ENCODE results near the gene IER2.
"Not testable (repeated sequence)": the region's sequence is repeated elsewhere in the genome, so short reads cannot be mapped to it uniquely, and the experiment has no call there.

The IER2 gene

GRCh38 chr19:13163609-13164342 is 13.6 kb downstream of the IER2 start:
- Histone ChIP-seq H3K4me3 (ENCODE audit: low read length) (peak overlapping the region; percentile 78), H3K27me3 (ENCODE audit: low read depth, low read length) (peaks cover 11% of the 10 kb centered on the region; the same call in 1 of the 2 replicates), H4K20me1 (ENCODE audit: insufficient read depth, low read length) (no peaks in the 10 kb centered on the region), H3K9ac (ENCODE audit: low read length) (peak overlapping the region; percentile 38), H3K4me2 (ENCODE audit: low read length) (peak overlapping the region; percentile 92), H2AFZ (ENCODE audit: low read depth, low read length) (peak overlapping the region; percentile 73; the same call in 1 of the 2 replicates), H3K79me2 (ENCODE audit: low read length) (no peaks in the 10 kb centered on the region), H3K4me1 (ENCODE audit: low read length) (peaks cover 48% of the 10 kb centered on the region), H3K9me3 (ENCODE audit: insufficient read depth, low read length) (no peaks in the 10 kb centered on the region), H3K27ac (ENCODE audit: low read length) (no peak overlapping the region), H3K36me3 (replicated peaks; ENCODE audit: low read depth, low read length) (no peaks in the 10 kb centered on the region)
- TF ChIP-seq CTCF (IDR thresholded peaks at IDR 0.05; ENCODE audit: low read depth, low read length), result no peak
- no peak for TF ChIP-seq EZH2phosphoT487 (IDR thresholded peaks at IDR 0.05; ENCODE audit: low read depth)

GRCh38 chr19:13164343-13165161 is 14.3 kb downstream of the IER2 start:
- peaks cover 48% of the 10 kb centered on the region for H3K4me1 ChIP-seq (ENCODE audit: low read length)

GRCh38 chr19:13165162-13165997 is 15.2 kb downstream of the IER2 start:
- Histone ChIP-seq H3K27ac (ENCODE audit: low read length) (no peak overlapping the region), H3K36me3 (replicated peaks; ENCODE audit: low read depth, low read length) (no peaks in the 10 kb centered on the region), H4K20me1 (ENCODE audit: insufficient read depth, low read length) (no peaks in the 10 kb centered on the region), H3K9ac (ENCODE audit: low read length) (no peak overlapping the region), H3K4me1 (ENCODE audit: low read length) (peaks cover 48% of the 10 kb centered on the region), H2AFZ (ENCODE audit: low read depth, low read length) (no peak overlapping the region), H3K9me3 (ENCODE audit: insufficient read depth, low read length) (no peaks in the 10 kb centered on the region), H3K4me3 (ENCODE audit: low read length) (no peak overlapping the region), H3K4me2 (ENCODE audit: low read length) (no peak overlapping the region), H3K79me2 (ENCODE audit: low read length) (no peaks in the 10 kb centered on the region), H3K27me3 (ENCODE audit: low read depth, low read length) (peaks cover 11% of the 10 kb centered on the region; the same call in 1 of the 2 replicates)
- TF ChIP-seq EZH2phosphoT487 (IDR thresholded peaks at IDR 0.05; ENCODE audit: low read depth) (no peak), CTCF (IDR thresholded peaks at IDR 0.05; ENCODE audit: low read depth, low read length) (no peak)

More at GRCh38 chr19:13164343-13165161, 14.3 kb downstream of the IER2 start:
- Histone ChIP-seq H3K4me3 (ENCODE audit: low read length) (peak overlapping the region; percentile 78), H3K27me3 (ENCODE audit: low read depth, low read length) (peaks cover 11% of the 10 kb centered on the region; the same call in 1 of the 2 replicates), H3K9ac (ENCODE audit: low read length) (peak overlapping the region; percentile 38; the same call in 1 of the 2 replicates), H2AFZ (ENCODE audit: low read depth, low read length) (peak overlapping the region; percentile 73; the same call in 1 of the 2 replicates), H3K27ac (ENCODE audit: low read length) (no peak overlapping the region), H3K36me3 (replicated peaks; ENCODE audit: low read depth, low read length) (no peaks in the 10 kb centered on the region), H4K20me1 (ENCODE audit: insufficient read depth, low read length) (no peaks in the 10 kb centered on the region), H3K4me2 (ENCODE audit: low read length) (peak overlapping the region; percentile 92), H3K9me3 (ENCODE audit: insufficient read depth, low read length) (no peaks in the 10 kb centered on the region), H3K79me2 (ENCODE audit: low read length) (no peaks in the 10 kb centered on the region)
- TF ChIP-seq CTCF (IDR thresholded peaks at IDR 0.05; ENCODE audit: low read depth, low read length), result no peak
- no peak for TF ChIP-seq EZH2phosphoT487 (IDR thresholded peaks at IDR 0.05; ENCODE audit: low read depth)

- H3K79me2 ChIP-seq (ENCODE audit: low read length); H3K4me2 ChIP-seq (ENCODE audit: low read length); H3K9ac ChIP-seq (ENCODE audit: low read length); H3K27ac ChIP-seq (ENCODE audit: low read length); H3K36me3 ChIP-seq (replicated peaks; ENCODE audit: low read depth, low read length); H3K4me3 ChIP-seq (ENCODE audit: low read length); H2AFZ ChIP-seq (ENCODE audit: low read depth, low read length); H4K20me1 ChIP-seq (ENCODE audit: insufficient read depth, low read length); H3K9me3 ChIP-seq (ENCODE audit: insufficient read depth, low read length): not testable (repeated sequence)
- Histone ChIP-seq H3K4me1 (ENCODE audit: low read length) (peaks cover 48% of the 10 kb centered on the region), H3K27me3 (ENCODE audit: low read depth, low read length) (peaks cover 11% of the 10 kb centered on the region; the same call in 1 of the 2 replicates)
Measured at GRCh38 chr19:13166151-13166550, 15.9 kb downstream of the IER2 start.

Measured in OCI-LY3 (cell line).